K562 (cell line): Measurements from ENCODE around the gene ENKUR. TPM values are rescaled to one million over a fixed set of nuclear protein-coding genes. Genes with fewer than 3 reads are reported as not detected.

ENCODE experiments used
- E2F4 ChIP-seq: sonication (generic); formaldehyde crosslinking; IDR thresholded peaks from 2 replicates; pipeline ENCODE4 v1.8.0; 2022; ENCODE audit warnings: mild to moderate bottlenecking, low read depth, missing genetic modification reagents
- GABPB1 ChIP-seq: sonication (generic); formaldehyde crosslinking; IDR thresholded peaks from 2 replicates; pipeline ENCODE4 v1.8.0; 2022; ENCODE audit warnings: mild to moderate bottlenecking, missing genetic modification reagents
- MEIS2 ChIP-seq: fragments of 450-650 bp; IDR thresholded peaks from 2 replicates; pipeline ENCODE4 v1.6.1; 2014; ENCODE audit warnings: mild to moderate bottlenecking; ENCODE audit not compliant: partially characterized antibody
- NBN ChIP-seq: fragments of 450-650 bp; IDR thresholded peaks from 2 replicates; pipeline ENCODE4 v1.6.1; 2016; ENCODE audit warnings: low read depth, mild to moderate bottlenecking
- PBX2 ChIP-seq, 2 experiments: IDR thresholded peaks in 1 of 2; conservative IDR thresholded peaks in 1 of 2; 2 replicates each; pipeline ENCODE4 v1.6.1; 2016; ENCODE audit warnings: low read depth in 2 of 2, mild to moderate bottlenecking in 1 of 2, missing compliant biosample characterization in 1 of 2, missing genetic modification characterization in 1 of 2, moderate library complexity in 1 of 2
- PHB ChIP-seq: fragments of 250-450 bp; sonication (Bioruptor Pico); IDR thresholded peaks from 2 replicates; pipeline ENCODE4 v1.5.0; 2021
- SAP30 ChIP-seq: fragments of 200-600 bp; sonication (generic); IDR thresholded peaks from 2 replicates; pipeline ENCODE4 v1.6.1; 2012; ENCODE audit warnings: borderline replicate concordance, low read depth, mild to moderate bottlenecking, moderate library complexity, low read length, control low read depth, inconsistent platforms; ENCODE audit not compliant: insufficient read depth, poor library complexity, severe bottlenecking
- XRCC3 ChIP-seq: fragments of 450-650 bp; IDR thresholded peaks from 2 replicates; pipeline ENCODE4 v1.6.1; 2017; ENCODE audit warnings: mild to moderate bottlenecking, moderate library complexity
- ZFP30 ChIP-seq: fragments of 250-450 bp; sonication (Bioruptor Pico); IDR thresholded peaks from 2 replicates; pipeline ENCODE4 v1.8.0; 2022; ENCODE audit warnings: moderate library complexity, mild to moderate bottlenecking, inconsistent platforms, borderline replicate concordance
- ZNF280A ChIP-seq: fragments of 450-650 bp; IDR thresholded peaks from 2 replicates; pipeline ENCODE4 v1.6.1; 2018; ENCODE audit warnings: mild to moderate bottlenecking, low read depth; ENCODE audit not compliant: partially characterized antibody
- ZNF41 ChIP-seq: fragments of 250-450 bp; sonication (Bioruptor Pico); conservative IDR thresholded peaks from 2 replicates; pipeline ENCODE4 v1.4.0; 2020; ENCODE audit warnings: mild to moderate bottlenecking
- ZNF655 ChIP-seq: fragments of 250-450 bp; sonication (Bioruptor Pico); IDR thresholded peaks from 2 replicates; pipeline ENCODE4 v1.5.0; 2021
- ZNF780A ChIP-seq: fragments of 250-450 bp; sonication (Bioruptor Pico); IDR thresholded peaks from 2 replicates; pipeline ENCODE4 v1.5.0; 2021; ENCODE audit warnings: mild to moderate bottlenecking
- polyA plus RNA-seq, 8 experiments: library from polyadenylated mRNA; depleted of rRNA in 4 of 8; stranded (reverse) in 5 of 8; unstranded in 3 of 8; fragments of >200 nt; fragmentation: Nextera tagmentation in 2 of 8; fragmentation: Illumina TruSeq in 1 of 8; extraction: Ambion mirVana in 2 of 8; extraction: Trizol in 1 of 8; gene quantifications; 2 replicates each; pipeline versions ENCODE4 v1.2.1 to v1.2.3, GENCODE V29; 2011 to 2014; ENCODE audit warnings: inconsistent platforms in 1 of 8, missing spikeins in 1 of 8
- total RNA-seq, 7 experiments: library from RNA; depleted of rRNA in 6 of 7; stranded (reverse); fragments of >200 nt in 6 of 7; fragmentation: Illumina TruSeq in 2 of 7; extraction: Trizol in 2 of 7; gene quantifications; 2 replicates each; pipeline versions ENCODE4 v1.2.1 to v1.2.3, GENCODE V29; 2011 to 2021; ENCODE audit warnings: low replicate concordance in 1 of 7
- TF ChIP-seq, protein P1 (sequence below): sonication (generic); formaldehyde crosslinking; IDR thresholded peaks from 2 replicates; pipeline ENCODE4 v1.8.0; 2023; ENCODE audit warnings: mild to moderate bottlenecking, missing genetic modification reagents

The ENKUR gene
- total and polyA plus RNA-seq, 9 of the 15 experiments (the other 6 are each of a cell fraction or from before 2014, with no cell fraction given): 0.06 to 0.46 (median 0.20) TPM

- TF ChIP-seq E2F4 (CRISPR knock-in tag): peak; percentile 79; the same call in 1 of the 2 replicates
- TF ChIP-seq ZNF41: peak; percentile 15; the same call in 1 of the 2 replicates
- peak; percentile 90 for TF ChIP-seq SAP30
- TF ChIP-seq ZFP30 (CRISPR knock-in tag): no peak
- TF ChIP-seq NBN: 0 out of 2 replicates have a peak, but pooled peaks have one; percentile 50
- peak; percentile 60; the same call in 1 of the 2 replicates for TF ChIP-seq PHB (CRISPR knock-in tag)
- TF ChIP-seq ZNF780A (CRISPR knock-in tag): no peak
- TF ChIP-seq, protein P1, sequence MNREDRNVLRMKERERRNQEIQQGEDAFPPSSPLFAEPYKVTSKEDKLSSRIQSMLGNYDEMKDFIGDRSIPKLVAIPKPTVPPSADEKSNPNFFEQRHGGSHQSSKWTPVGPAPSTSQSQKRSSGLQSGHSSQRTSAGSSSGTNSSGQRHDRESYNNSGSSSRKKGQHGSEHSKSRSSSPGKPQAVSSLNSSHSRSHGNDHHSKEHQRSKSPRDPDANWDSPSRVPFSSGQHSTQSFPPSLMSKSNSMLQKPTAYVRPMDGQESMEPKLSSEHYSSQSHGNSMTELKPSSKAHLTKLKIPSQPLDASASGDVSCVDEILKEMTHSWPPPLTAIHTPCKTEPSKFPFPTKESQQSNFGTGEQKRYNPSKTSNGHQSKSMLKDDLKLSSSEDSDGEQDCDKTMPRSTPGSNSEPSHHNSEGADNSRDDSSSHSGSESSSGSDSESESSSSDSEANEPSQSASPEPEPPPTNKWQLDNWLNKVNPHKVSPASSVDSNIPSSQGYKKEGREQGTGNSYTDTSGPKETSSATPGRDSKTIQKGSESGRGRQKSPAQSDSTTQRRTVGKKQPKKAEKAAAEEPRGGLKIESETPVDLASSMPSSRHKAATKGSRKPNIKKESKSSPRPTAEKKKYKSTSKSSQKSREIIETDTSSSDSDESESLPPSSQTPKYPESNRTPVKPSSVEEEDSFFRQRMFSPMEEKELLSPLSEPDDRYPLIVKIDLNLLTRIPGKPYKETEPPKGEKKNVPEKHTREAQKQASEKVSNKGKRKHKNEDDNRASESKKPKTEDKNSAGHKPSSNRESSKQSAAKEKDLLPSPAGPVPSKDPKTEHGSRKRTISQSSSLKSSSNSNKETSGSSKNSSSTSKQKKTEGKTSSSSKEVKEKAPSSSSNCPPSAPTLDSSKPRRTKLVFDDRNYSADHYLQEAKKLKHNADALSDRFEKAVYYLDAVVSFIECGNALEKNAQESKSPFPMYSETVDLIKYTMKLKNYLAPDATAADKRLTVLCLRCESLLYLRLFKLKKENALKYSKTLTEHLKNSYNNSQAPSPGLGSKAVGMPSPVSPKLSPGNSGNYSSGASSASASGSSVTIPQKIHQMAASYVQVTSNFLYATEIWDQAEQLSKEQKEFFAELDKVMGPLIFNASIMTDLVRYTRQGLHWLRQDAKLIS (CRISPR knock-in tag): peak; percentile 81
- peak; percentile 78 for TF ChIP-seq MEIS2
- no peak for TF ChIP-seq ZNF280A
- TF ChIP-seq XRCC3: no peak
- no peak for TF ChIP-seq ZNF655 (CRISPR knock-in tag)
- TF ChIP-seq GABPB1: peak; percentile 80
- TF ChIP-seq PBX2 (CRISPR knock-in tag; IDR thresholded peaks at IDR 0.05; ENCODE audit: low read depth): no peak
- TF ChIP-seq PBX2 (tag; conservative IDR thresholded peaks at IDR 0.05; ENCODE audit: low read depth): no peak
Observed at GRCh38 chr10:25016376-25017153, 607 bp upstream of the ENKUR start, which contains the start of gene THNSL1 (continued).
